Measurements from ENCODE around the gene BTAF1.

The BTAF1 gene

DNA sequence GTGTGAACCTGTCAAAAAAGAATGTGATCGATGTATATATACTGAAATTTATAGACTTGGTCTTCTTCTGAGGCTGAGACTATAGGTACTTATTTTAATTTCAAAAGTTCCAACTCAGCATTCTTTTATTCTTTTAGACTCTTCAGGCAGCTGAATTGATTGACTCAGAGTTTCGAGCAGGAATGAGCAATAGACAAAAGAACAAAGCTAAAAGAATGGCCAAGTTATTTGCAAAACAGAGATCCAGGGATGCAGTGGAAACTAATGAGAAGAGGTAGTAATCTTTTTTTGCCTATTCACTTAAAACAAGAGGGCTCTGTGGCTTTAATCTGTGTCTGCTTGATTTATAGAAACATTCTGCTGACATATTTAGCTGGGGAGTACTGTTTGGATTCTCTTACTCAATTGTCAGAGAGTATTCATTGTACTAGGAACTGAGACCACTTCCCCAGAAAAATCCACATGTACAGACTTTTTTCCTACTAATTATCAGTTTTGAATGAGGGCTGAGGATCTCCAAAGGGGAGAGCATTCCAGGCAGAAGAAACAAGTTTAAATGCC is 30.1 kb downstream of the BTAF1 start:
- no peak for ATAC-seq (ENCODE audit: low read depth)
- peaks cover 80% of the 10 kb centered on the region for H3K36me3 ChIP-seq (ENCODE audit: low read depth)
- TF ChIP-seq, protein P1, sequence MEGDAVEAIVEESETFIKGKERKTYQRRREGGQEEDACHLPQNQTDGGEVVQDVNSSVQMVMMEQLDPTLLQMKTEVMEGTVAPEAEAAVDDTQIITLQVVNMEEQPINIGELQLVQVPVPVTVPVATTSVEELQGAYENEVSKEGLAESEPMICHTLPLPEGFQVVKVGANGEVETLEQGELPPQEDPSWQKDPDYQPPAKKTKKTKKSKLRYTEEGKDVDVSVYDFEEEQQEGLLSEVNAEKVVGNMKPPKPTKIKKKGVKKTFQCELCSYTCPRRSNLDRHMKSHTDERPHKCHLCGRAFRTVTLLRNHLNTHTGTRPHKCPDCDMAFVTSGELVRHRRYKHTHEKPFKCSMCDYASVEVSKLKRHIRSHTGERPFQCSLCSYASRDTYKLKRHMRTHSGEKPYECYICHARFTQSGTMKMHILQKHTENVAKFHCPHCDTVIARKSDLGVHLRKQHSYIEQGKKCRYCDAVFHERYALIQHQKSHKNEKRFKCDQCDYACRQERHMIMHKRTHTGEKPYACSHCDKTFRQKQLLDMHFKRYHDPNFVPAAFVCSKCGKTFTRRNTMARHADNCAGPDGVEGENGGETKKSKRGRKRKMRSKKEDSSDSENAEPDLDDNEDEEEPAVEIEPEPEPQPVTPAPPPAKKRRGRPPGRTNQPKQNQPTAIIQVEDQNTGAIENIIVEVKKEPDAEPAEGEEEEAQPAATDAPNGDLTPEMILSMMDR (IDR thresholded peaks at IDR 0.05; ENCODE audit: poor library complexity, severe bottlenecking), result no peak

DNA sequence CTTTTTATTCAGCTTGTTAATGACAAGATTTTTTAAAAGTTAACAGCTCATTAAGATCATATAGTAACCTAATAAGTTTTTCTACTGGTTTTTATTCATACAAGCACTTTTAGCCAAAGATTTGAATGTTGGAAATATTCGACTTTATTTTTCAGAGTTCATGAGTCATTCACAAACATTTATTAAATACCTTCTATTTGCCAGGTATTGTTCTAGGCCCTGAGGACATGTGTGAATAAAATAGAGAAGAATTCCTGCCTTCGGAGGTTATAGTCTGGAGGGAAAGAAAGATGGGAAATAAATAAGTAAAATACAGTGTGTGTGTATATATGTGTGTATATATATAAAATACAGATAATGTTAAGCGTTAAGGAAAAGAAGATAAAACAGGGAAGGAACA is 31.5 kb downstream of the BTAF1 start:
- no peak for DNase-seq (ENCODE audit: low spot score)
- H3K4me1 ChIP-seq (ENCODE audit: insufficient read depth, poor library complexity, severe bottlenecking), result peaks cover 15% of the 10 kb centered on the region
- peaks cover 94% of the 10 kb centered on the region for H3K36me3 ChIP-seq (ENCODE audit: low read depth)
- TF ChIP-seq, protein P1 (IDR thresholded peaks at IDR 0.05; ENCODE audit: poor library complexity, severe bottlenecking), result no peak
- no peak overlapping the region for H3K4me3 ChIP-seq (ENCODE audit: severe bottlenecking)
- peak; percentile 76 for ATAC-seq (ENCODE audit: low read depth)
- no peaks in the 10 kb centered on the region for H3K9me3 ChIP-seq (ENCODE audit: severe bottlenecking)
- H3K27me3 ChIP-seq (ENCODE audit: insufficient read depth, poor library complexity, severe bottlenecking), result no peaks in the 10 kb centered on the region
- peak overlapping the region; percentile 17 for H3K27ac ChIP-seq (ENCODE audit: poor library complexity, severe bottlenecking)

More for the DNA sequence above, 30.1 kb downstream of the BTAF1 start:
- Histone ChIP-seq H3K9me3 (ENCODE audit: severe bottlenecking) (no peaks in the 10 kb centered on the region), H3K4me1 (ENCODE audit: insufficient read depth, poor library complexity, severe bottlenecking) (peaks cover 15% of the 10 kb centered on the region), H3K27ac (ENCODE audit: poor library complexity, severe bottlenecking) (peak overlapping the region; percentile 17), H3K27me3 (ENCODE audit: insufficient read depth, poor library complexity, severe bottlenecking) (no peaks in the 10 kb centered on the region), H3K4me3 (ENCODE audit: severe bottlenecking) (no peak overlapping the region)
- no peak for DNase-seq (ENCODE audit: low spot score)

DNA sequence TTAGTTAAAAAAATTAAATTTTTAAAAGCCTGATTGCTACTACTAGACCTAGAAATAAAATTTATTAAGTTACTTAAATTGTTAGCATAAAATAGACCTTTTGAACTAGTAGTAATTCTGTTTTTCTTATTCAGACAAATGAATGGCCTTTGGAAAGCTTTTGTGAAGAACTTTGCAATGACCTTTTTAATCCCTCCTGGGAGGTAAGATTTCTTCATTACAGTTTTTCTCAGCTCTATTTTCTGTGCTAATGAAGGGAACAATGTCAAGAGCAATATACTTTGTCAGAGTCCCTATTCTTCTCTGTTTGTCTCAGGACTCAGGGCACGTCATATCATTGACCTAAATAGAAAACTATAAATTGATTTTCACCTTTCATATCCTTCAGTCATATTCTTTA is 33.5 kb downstream of the BTAF1 start:
- peaks cover 98% of the 10 kb centered on the region for H3K36me3 ChIP-seq (ENCODE audit: low read depth)
- H3K4me3 ChIP-seq (ENCODE audit: severe bottlenecking), result no peak overlapping the region
- no peaks in the 10 kb centered on the region for H3K9me3 ChIP-seq (ENCODE audit: severe bottlenecking)
- no peak overlapping the region for H3K27ac ChIP-seq (ENCODE audit: poor library complexity, severe bottlenecking)
- TF ChIP-seq, protein P1 (IDR thresholded peaks at IDR 0.05; ENCODE audit: poor library complexity, severe bottlenecking), result no peak
- no peaks in the 10 kb centered on the region for H3K27me3 ChIP-seq (ENCODE audit: insufficient read depth, poor library complexity, severe bottlenecking)
- ATAC-seq (ENCODE audit: low read depth), result no peak
- no peak for DNase-seq (ENCODE audit: low spot score)
- peaks cover 15% of the 10 kb centered on the region for H3K4me1 ChIP-seq (ENCODE audit: insufficient read depth, poor library complexity, severe bottlenecking)

DNA sequence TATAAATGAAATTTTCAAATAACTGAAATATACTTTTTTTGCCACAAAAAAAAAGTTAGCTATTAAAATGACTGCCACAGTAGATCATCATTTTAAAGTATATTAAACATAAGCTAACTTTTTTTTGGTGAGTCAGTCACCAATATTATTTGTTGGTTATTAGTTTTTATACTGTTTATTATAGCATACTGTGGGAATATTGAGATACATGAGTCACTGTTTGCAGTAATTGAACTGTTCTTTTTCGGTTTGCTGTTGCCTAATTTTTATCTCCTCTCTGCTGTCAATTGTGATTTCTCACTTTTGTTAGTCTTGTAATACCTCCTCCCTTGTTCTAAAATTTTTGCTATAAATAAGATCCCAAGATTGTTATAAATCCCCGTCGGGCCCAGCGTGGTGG is 45.7 kb downstream of the BTAF1 start:
- Histone ChIP-seq H3K9me3 (ENCODE audit: severe bottlenecking) (no peaks in the 10 kb centered on the region), H3K36me3 (ENCODE audit: low read depth) (peaks cover 72% of the 10 kb centered on the region), H3K4me1 (ENCODE audit: insufficient read depth, poor library complexity, severe bottlenecking) (no peaks in the 10 kb centered on the region), H3K27ac (ENCODE audit: poor library complexity, severe bottlenecking) (no peak overlapping the region), H3K27me3 (ENCODE audit: insufficient read depth, poor library complexity, severe bottlenecking) (no peaks in the 10 kb centered on the region), H3K4me3 (ENCODE audit: severe bottlenecking) (no peak overlapping the region)
- ATAC-seq (ENCODE audit: low read depth) (no peak), DNase-seq (ENCODE audit: low spot score) (no peak)
- TF ChIP-seq, protein P1 (IDR thresholded peaks at IDR 0.05; ENCODE audit: poor library complexity, severe bottlenecking), result no peak

DNA sequence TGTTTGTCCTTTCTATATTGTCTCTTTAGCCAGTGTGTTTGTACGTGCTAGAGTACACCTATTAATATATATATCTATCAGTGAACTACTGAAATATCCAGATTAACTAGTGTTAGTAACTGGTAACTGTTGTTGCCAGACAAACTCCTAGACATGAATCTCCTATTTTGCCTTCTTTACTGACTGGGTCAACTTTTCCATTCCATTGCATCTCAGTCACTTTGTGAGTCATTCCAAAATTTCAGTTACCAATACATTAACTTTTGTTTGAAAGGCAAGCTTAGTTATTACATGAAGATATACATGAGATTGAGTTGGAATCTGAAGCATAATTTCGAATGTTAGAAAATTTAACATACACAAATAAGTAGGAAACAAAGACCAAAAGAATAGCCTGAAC is 51.4 kb downstream of the BTAF1 start:
- Histone ChIP-seq H3K27me3 (ENCODE audit: insufficient read depth, poor library complexity, severe bottlenecking) (no peaks in the 10 kb centered on the region), H3K4me1 (ENCODE audit: insufficient read depth, poor library complexity, severe bottlenecking) (no peaks in the 10 kb centered on the region), H3K4me3 (ENCODE audit: severe bottlenecking) (no peak overlapping the region), H3K9me3 (ENCODE audit: severe bottlenecking) (no peaks in the 10 kb centered on the region), H3K27ac (ENCODE audit: poor library complexity, severe bottlenecking) (no peak overlapping the region), H3K36me3 (ENCODE audit: low read depth) (peaks cover 39% of the 10 kb centered on the region)
- DNase-seq (ENCODE audit: low spot score) (no peak), ATAC-seq (ENCODE audit: low read depth) (peak; percentile 51; the same call in 2 of the 3 replicates)
- TF ChIP-seq, protein P1 (IDR thresholded peaks at IDR 0.05; ENCODE audit: poor library complexity, severe bottlenecking), result no peak
